H9 (cell line): Measurements from ENCODE around the gene CLIC1. TPM values are rescaled to one million over a fixed set of nuclear protein-coding genes. Genes with fewer than 3 reads are reported as not detected.

Experiments
- DNase-seq: peaks from one replicate; pipeline ENCODE4 v3.0.0-alpha.2; 2017
- H2AFZ ChIP-seq: one replicate; pipeline ENCODE4 v1.6.1; 2013; ENCODE audit warnings: mild to moderate bottlenecking, low read length, control low read depth, moderate library complexity
- H2AK5ac ChIP-seq: 2 replicates; pipeline ENCODE4 v1.6.1; 2013; ENCODE audit warnings: low read length, control low read depth, mixed read lengths; ENCODE audit not compliant: insufficient read length
- H2BK120ac ChIP-seq: one replicate; pipeline ENCODE4 v1.6.1; 2013; ENCODE audit warnings: low read depth, mild to moderate bottlenecking, low read length, control low read depth, inconsistent platforms; ENCODE audit not compliant: poor library complexity, severe bottlenecking
- H2BK12ac ChIP-seq: 2 replicates; pipeline ENCODE4 v1.6.1; 2013; ENCODE audit warnings: low read length, control low read depth, mixed read lengths, low read depth; ENCODE audit not compliant: insufficient read length
- H2BK15ac ChIP-seq: 2 replicates; pipeline ENCODE4 v1.6.1; 2013; ENCODE audit warnings: low read depth, low read length, control low read depth
- H2BK20ac ChIP-seq: one replicate; pipeline ENCODE4 v1.6.1; 2013; ENCODE audit warnings: low read depth, mild to moderate bottlenecking, low read length, control low read depth, inconsistent platforms; ENCODE audit not compliant: poor library complexity, severe bottlenecking
- H2BK5ac ChIP-seq: 2 replicates; pipeline ENCODE4 v1.6.1; 2013; ENCODE audit warnings: low read length, control low read depth, mixed read lengths; ENCODE audit not compliant: insufficient read length
- H3K14ac ChIP-seq: 2 replicates; pipeline ENCODE4 v1.6.1; 2013; ENCODE audit warnings: low read length, control low read depth; ENCODE audit not compliant: insufficient read depth
- H3K18ac ChIP-seq: 2 replicates; pipeline ENCODE4 v1.6.1; 2013; ENCODE audit warnings: low read depth, mild to moderate bottlenecking, mixed read lengths, low read length, control low read depth; ENCODE audit not compliant: insufficient read length
- H3K23ac ChIP-seq: 2 replicates; pipeline ENCODE4 v1.6.1; 2013; ENCODE audit warnings: low read length, control low read depth, mixed read lengths, low read depth; ENCODE audit not compliant: insufficient read length
- H3K23me2 ChIP-seq: 2 replicates; pipeline ENCODE4 v1.6.1; 2013; ENCODE audit warnings: low read depth, mild to moderate bottlenecking, mixed read lengths, low read length, control low read depth; ENCODE audit not compliant: insufficient read length, poor library complexity, severe bottlenecking
- H3K27ac ChIP-seq: 2 replicates; pipeline ENCODE4 v1.5.1; 2013; ENCODE audit warnings: low read length, control low read depth, mixed read lengths, low read depth; ENCODE audit not compliant: insufficient read length
- H3K27me3 ChIP-seq: 2 replicates; pipeline ENCODE4 v1.6.1; 2013; ENCODE audit warnings: low read length, control low read depth, inconsistent platforms; ENCODE audit not compliant: insufficient read depth
- H3K4ac ChIP-seq: 2 replicates; pipeline ENCODE4 v1.6.1; 2013; ENCODE audit warnings: low read depth, mild to moderate bottlenecking, control low read depth, inconsistent platforms, low read length, moderate library complexity
- H3K4me1 ChIP-seq: 2 replicates; pipeline ENCODE4 v1.6.1; 2013; ENCODE audit warnings: low read length, control low read depth, inconsistent platforms; ENCODE audit not compliant: insufficient read depth
- H3K4me2 ChIP-seq: 2 replicates; pipeline ENCODE4 v1.6.1; 2013; ENCODE audit warnings: low read length, control low read depth, mixed read lengths; ENCODE audit not compliant: insufficient read length, insufficient read depth
- H3K56ac ChIP-seq: 2 replicates; pipeline ENCODE4 v1.6.1; 2013; ENCODE audit warnings: low read depth, mild to moderate bottlenecking, mixed read lengths, low read length, control low read depth; ENCODE audit not compliant: insufficient read length
- H3K79me1 ChIP-seq: 2 replicates; pipeline ENCODE4 v1.6.1; 2013; ENCODE audit warnings: low read depth, mild to moderate bottlenecking, moderate library complexity, low read length, control low read depth, inconsistent platforms; ENCODE audit not compliant: insufficient read depth, poor library complexity, severe bottlenecking
- H3K79me2 ChIP-seq: 2 replicates; pipeline ENCODE4 v1.6.1; 2013; ENCODE audit warnings: low read length, control low read depth, inconsistent platforms; ENCODE audit not compliant: insufficient read depth
- H3K9ac ChIP-seq: 2 replicates; pipeline ENCODE4 v1.6.1; 2013; ENCODE audit warnings: low read length, control low read depth, mixed read lengths; ENCODE audit not compliant: insufficient read length; ENCODE audit errors: extremely low read depth
- H3K9me3 ChIP-seq: one replicate; pipeline ENCODE4 v1.6.1; 2013; ENCODE audit warnings: low read depth, low read length, inconsistent platforms; ENCODE audit not compliant: control insufficient read depth
- H3T11ph ChIP-seq: one replicate; pipeline ENCODE4 v1.6.1; 2013; ENCODE audit warnings: mild to moderate bottlenecking, low read length, control low read depth, inconsistent platforms
- H4K20me1 ChIP-seq: one replicate; pipeline ENCODE4 v1.6.1; 2013; ENCODE audit not compliant: control insufficient read depth, insufficient read length, insufficient read depth
- H4K5ac ChIP-seq: 2 replicates; pipeline ENCODE4 v1.6.1; 2013; ENCODE audit warnings: low read depth, mild to moderate bottlenecking, mixed read lengths, low read length, control low read depth; ENCODE audit not compliant: insufficient read length
- H4K8ac ChIP-seq: replicated peaks from 2 replicates; pipeline ENCODE4 v1.6.1; 2013; ENCODE audit warnings: low read length, control low read depth, mixed read lengths, low read depth; ENCODE audit not compliant: insufficient read length
- H4K91ac ChIP-seq: 2 replicates; pipeline ENCODE4 v1.6.1; 2013; ENCODE audit warnings: low read depth, mild to moderate bottlenecking, moderate library complexity, mixed read lengths, low read length, control low read depth; ENCODE audit not compliant: insufficient read length
- H3K27ac Mint-ChIP-seq, 3 experiments: 2 replicates in 2 of 3; 3 replicates in 1 of 3; pipeline ENCODE4 v1.8.0; 2020 to 2021; ENCODE audit warnings: mixed read lengths in 3 of 3, mild to moderate bottlenecking in 1 of 3, moderate library complexity in 1 of 3
- H3K27me3 Mint-ChIP-seq: 2 replicates; pipeline ENCODE4 v1.8.0; 2021; ENCODE audit warnings: low read depth, mild to moderate bottlenecking, moderate library complexity, mixed read lengths
- H3K36me3 Mint-ChIP-seq, 3 experiments: 2 replicates in 2 of 3; 3 replicates in 1 of 3; pipeline ENCODE4 v1.8.0; 2020 to 2021; ENCODE audit warnings: low read depth in 3 of 3, mixed read lengths in 3 of 3; ENCODE audit not compliant: insufficient read depth in 1 of 3
- H3K4me1 Mint-ChIP-seq, 2 experiments: 2 replicates each; pipeline ENCODE4 v1.8.0; 2020; ENCODE audit warnings: mixed read lengths in 2 of 2
- H3K4me3 Mint-ChIP-seq, 2 experiments: 2 replicates in 1 of 2; 3 replicates in 1 of 2; pipeline ENCODE4 v1.8.0; 2020 to 2021; ENCODE audit warnings: mild to moderate bottlenecking in 2 of 2, mixed read lengths in 2 of 2, moderate library complexity in 1 of 2
- H3K9me3 Mint-ChIP-seq, 2 experiments: 2 replicates in 1 of 2; 3 replicates in 1 of 2; pipeline ENCODE4 v1.8.0; 2020; ENCODE audit warnings: mild to moderate bottlenecking in 2 of 2, mixed read lengths in 2 of 2, moderate library complexity in 1 of 2
- CTCF ChIP-seq: fragments of 200-600 bp; sonication (generic); conservative IDR thresholded peaks from 3 replicates; pipeline ENCODE4 v1.8.0; 2021; ENCODE audit warnings: antibody characterized with exemption, mild to moderate bottlenecking
- WGBS: extraction: QIAGEN DNeasy Blood & Tissue Kit; methylation state at CpG from one replicate; pipeline ENCODE4 v1.1.7; 2013; ENCODE audit warnings: missing lambda C conversion rate, low lambda C conversion rate, mixed read lengths; ENCODE audit not compliant: insufficient read length; ENCODE audit errors: extremely low coverage; 5-methylcytosine and 5-hydroxymethylcytosine counted together
- total RNA-seq: library from RNA; stranded (reverse); gene quantifications from 2 replicates; pipeline ENCODE4 v1.2.1, GENCODE V29; 2021

CLIC1 gene
- total RNA-seq, 1 experiment from 2014 or later, result 265 TPM

GRCh38 chr6:31702405-31702818 is 33.9 kb downstream of the CLIC1 start:
- H3K79me2 ChIP-seq, result peaks cover 2% of the 10 kb centered on the region; the same call in 1 of the 2 replicates

More at GRCh38 chr6:31702405-31702818, 33.9 kb downstream of the CLIC1 start:
- Histone ChIP-seq H3K56ac (no peak overlapping the region), H2BK5ac (no peak overlapping the region), H4K8ac (no peak overlapping the region), H3K23ac (no peak overlapping the region), H2BK20ac (no peak overlapping the region), H3K9ac (peak overlapping the region; percentile 79), H2BK12ac (no peak overlapping the region), H2AK5ac (no peak overlapping the region), H3K4ac (no peak overlapping the region), H2BK120ac (no peak overlapping the region), H3K14ac (no peak overlapping the region), H4K5ac (no peak overlapping the region), H4K20me1 (no peaks in the 10 kb centered on the region), H3K9me3 (no peaks in the 10 kb centered on the region), H3K27ac (no peak overlapping the region), H3K23me2 (peaks cover 6% of the 10 kb centered on the region), H3K4me2 (peak overlapping the region; percentile 91), H3T11ph (no peak overlapping the region), H3K4me1 (peaks cover 4% of the 10 kb centered on the region; the same call in 1 of the 2 replicates), H3K27me3 (no peaks in the 10 kb centered on the region), H2BK15ac (no peak overlapping the region), H3K79me1 (peaks cover 6% of the 10 kb centered on the region), H3K18ac (no peak overlapping the region), H2AFZ (peak overlapping the region; percentile 23), H4K91ac (no peak overlapping the region)
- peak overlapping the region; percentile 91 to 96 (median 96); a peak in 5 of 7 replicates for H3K27ac Mint-ChIP-seq
- no CpG with 5 or more reads among the region's 10 CpGs for WGBS
- peaks cover 11% of the 10 kb centered on the region in 2 experiments for H3K4me1 Mint-ChIP-seq
- TF ChIP-seq CTCF, result no peak
- H3K36me3 Mint-ChIP-seq, result peaks cover 0 to 23% (median 4%) of the 10 kb centered on the region in 3 experiments; a peak in 5 of 7 replicates
- peaks cover 1% of the 10 kb centered on the region; the same call in 1 of the 2 replicates for H3K27me3 Mint-ChIP-seq
- H3K4me3 Mint-ChIP-seq, result peak overlapping the region; percentile 96 to 98
- H3K9me3 Mint-ChIP-seq, result no peaks in the 10 kb centered on the region; a peak in 1 of 5 replicates
- DNase-seq, result no peak
